ENCODE measurements around the gene LHFPL3.

Gene LHFPL3

DNA sequence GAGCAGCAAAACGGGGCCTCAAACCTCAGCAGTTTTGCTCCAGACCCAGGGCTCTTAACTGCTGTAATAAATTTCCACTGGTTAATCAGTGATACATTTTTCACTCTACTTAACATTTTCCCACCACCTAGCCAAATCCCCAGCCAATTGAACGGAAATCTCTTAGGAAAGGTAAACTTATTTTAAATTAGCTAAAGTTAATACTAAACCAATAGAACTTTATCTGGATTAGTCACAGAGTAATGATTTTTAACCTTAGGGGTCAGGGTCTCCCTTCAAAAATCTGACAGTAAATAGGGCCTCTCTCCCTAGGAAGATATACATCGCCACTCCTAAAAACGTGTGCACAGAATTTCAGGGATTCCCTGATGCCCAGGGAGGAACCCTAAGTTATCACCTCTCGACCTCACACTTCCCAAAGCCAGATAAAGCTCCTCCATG lies 598.2 kb downstream of the LHFPL3 start:
- Histone ChIP-seq H3K9ac (ENCODE audit: low read length) (no peak overlapping the region), H4K20me1 (ENCODE audit: insufficient read depth, low read length) (no peaks in the 10 kb centered on the region), H3K79me2 (ENCODE audit: insufficient read depth, low read length) (no peaks in the 10 kb centered on the region), H3K9me2 (ENCODE audit: low read depth, low read length) (no peaks in the 10 kb centered on the region), H3K9me3 (ENCODE audit: low read length) (no peaks in the 10 kb centered on the region), H3K36me3 (ENCODE audit: insufficient read depth, low read length) (no peaks in the 10 kb centered on the region), H3K4me2 (ENCODE audit: low read length) (no peak overlapping the region), H3K27ac (ENCODE audit: low read depth, low read length, poor library complexity, severe bottlenecking) (no peak overlapping the region), H3K4me1 (ENCODE audit: insufficient read depth, low read length, severe bottlenecking) (peaks cover 7% of the 10 kb centered on the region), H3K4me3 (ENCODE audit: low read depth, low read length, poor library complexity, severe bottlenecking) (no peak overlapping the region), H3F3A (ENCODE audit: insufficient read depth, low read length) (no peaks in the 10 kb centered on the region), H3K27me3 (ENCODE audit: insufficient read depth, low read length) (no peaks in the 10 kb centered on the region), H2AFZ (ENCODE audit: low read length) (no peak overlapping the region)
- TF ChIP-seq, protein P1, sequence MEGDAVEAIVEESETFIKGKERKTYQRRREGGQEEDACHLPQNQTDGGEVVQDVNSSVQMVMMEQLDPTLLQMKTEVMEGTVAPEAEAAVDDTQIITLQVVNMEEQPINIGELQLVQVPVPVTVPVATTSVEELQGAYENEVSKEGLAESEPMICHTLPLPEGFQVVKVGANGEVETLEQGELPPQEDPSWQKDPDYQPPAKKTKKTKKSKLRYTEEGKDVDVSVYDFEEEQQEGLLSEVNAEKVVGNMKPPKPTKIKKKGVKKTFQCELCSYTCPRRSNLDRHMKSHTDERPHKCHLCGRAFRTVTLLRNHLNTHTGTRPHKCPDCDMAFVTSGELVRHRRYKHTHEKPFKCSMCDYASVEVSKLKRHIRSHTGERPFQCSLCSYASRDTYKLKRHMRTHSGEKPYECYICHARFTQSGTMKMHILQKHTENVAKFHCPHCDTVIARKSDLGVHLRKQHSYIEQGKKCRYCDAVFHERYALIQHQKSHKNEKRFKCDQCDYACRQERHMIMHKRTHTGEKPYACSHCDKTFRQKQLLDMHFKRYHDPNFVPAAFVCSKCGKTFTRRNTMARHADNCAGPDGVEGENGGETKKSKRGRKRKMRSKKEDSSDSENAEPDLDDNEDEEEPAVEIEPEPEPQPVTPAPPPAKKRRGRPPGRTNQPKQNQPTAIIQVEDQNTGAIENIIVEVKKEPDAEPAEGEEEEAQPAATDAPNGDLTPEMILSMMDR (IDR thresholded peaks at IDR 0.05; ENCODE audit: low read length) = no peak
- TF ChIP-seq EZH2 (IDR thresholded peaks at IDR 0.05; ENCODE audit: borderline replicate concordance, low read length) = no peak

DNA sequence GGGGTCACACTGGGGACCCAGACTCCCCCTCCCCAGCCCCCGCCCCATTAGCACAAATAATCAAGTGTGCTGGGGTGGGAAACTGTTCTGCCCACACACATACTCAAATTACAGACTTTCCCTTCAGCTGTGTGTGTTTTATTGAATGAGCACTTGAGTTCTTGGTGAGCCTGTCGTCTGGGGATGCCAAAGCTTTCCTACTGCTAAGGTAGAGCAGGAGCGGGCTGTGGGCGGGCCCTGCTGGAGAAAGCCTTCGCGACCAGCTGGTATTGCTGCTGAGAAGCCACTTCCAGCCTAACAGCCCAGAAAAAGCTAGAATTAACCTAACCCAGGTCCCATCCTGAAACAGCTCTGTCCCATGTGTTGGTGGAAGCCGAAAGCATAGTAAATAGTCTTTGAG lies 598.7 kb downstream of the LHFPL3 start:
- TF ChIP-seq, protein P1 (IDR thresholded peaks at IDR 0.05; ENCODE audit: low read length) = no peak
- no peak for TF ChIP-seq EZH2 (IDR thresholded peaks at IDR 0.05; ENCODE audit: borderline replicate concordance, low read length)
- H3K79me2 ChIP-seq (ENCODE audit: insufficient read depth, low read length) = no peaks in the 10 kb centered on the region
- H3K4me3 ChIP-seq (ENCODE audit: low read depth, low read length, poor library complexity, severe bottlenecking) = no peak overlapping the region
- no peaks in the 10 kb centered on the region for H3K36me3 ChIP-seq (ENCODE audit: insufficient read depth, low read length)
- no peak overlapping the region for H2AFZ ChIP-seq (ENCODE audit: low read length)
- H3K27me3 ChIP-seq (ENCODE audit: insufficient read depth, low read length) = no peaks in the 10 kb centered on the region
- H3K9ac ChIP-seq (ENCODE audit: low read length) = no peak overlapping the region
- no peaks in the 10 kb centered on the region for H4K20me1 ChIP-seq (ENCODE audit: insufficient read depth, low read length)
- H3K9me3 ChIP-seq (ENCODE audit: low read length) = no peaks in the 10 kb centered on the region
- H3K4me1 ChIP-seq (ENCODE audit: insufficient read depth, low read length, severe bottlenecking) = peaks cover 10% of the 10 kb centered on the region
- H3K4me2 ChIP-seq (ENCODE audit: low read length) = no peak overlapping the region
- no peak overlapping the region for H3K27ac ChIP-seq (ENCODE audit: low read depth, low read length, poor library complexity, severe bottlenecking)
- H3F3A ChIP-seq (ENCODE audit: insufficient read depth, low read length) = no peaks in the 10 kb centered on the region
- H3K9me2 ChIP-seq (ENCODE audit: low read depth, low read length) = no peaks in the 10 kb centered on the region

DNA sequence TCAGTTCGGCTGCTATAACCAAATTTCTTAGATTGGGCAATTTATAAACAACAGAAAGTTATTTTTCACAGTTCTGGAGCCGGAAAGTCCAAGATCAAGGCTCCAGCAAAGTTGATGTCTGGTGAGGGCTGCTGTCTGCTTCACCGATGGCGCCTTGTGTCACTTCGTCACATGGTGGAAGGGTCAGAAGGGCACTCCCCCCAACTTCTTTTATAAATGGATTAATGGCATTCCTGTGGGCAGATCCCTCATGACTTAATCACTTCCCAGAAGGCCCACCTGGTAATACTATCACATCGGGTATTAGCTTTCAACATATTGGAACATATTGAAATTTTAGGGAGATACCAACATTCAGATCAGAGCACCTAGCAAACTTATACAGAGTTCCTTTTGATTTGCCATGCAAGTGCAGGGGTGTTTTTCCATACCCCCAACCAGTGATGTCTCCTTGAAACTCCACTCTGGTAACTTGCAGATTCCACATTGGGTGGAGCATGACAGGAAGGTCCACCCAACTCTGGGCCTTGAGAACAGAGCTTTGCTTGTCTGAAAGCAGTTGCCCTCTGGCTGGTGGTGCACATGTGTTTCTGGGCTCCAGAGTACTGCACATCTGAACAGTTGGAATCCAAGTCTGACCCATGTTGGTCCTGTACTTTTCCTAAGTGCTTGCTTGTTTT lies 600.5 kb downstream of the LHFPL3 start:
- Histone ChIP-seq H3K27me3 (ENCODE audit: insufficient read depth, low read length) (no peaks in the 10 kb centered on the region), H3K4me3 (ENCODE audit: low read depth, low read length, poor library complexity, severe bottlenecking) (no peak overlapping the region), H3K36me3 (ENCODE audit: insufficient read depth, low read length) (no peaks in the 10 kb centered on the region), H4K20me1 (ENCODE audit: insufficient read depth, low read length) (no peaks in the 10 kb centered on the region), H3K9me2 (ENCODE audit: low read depth, low read length) (no peaks in the 10 kb centered on the region), H3K9ac (ENCODE audit: low read length) (no peak overlapping the region), H3K4me1 (ENCODE audit: insufficient read depth, low read length, severe bottlenecking) (peaks cover 20% of the 10 kb centered on the region), H3K79me2 (ENCODE audit: insufficient read depth, low read length) (no peaks in the 10 kb centered on the region), H3K9me3 (ENCODE audit: low read length) (no peaks in the 10 kb centered on the region), H3K4me2 (ENCODE audit: low read length) (no peak overlapping the region), H2AFZ (ENCODE audit: low read length) (no peak overlapping the region), H3F3A (ENCODE audit: insufficient read depth, low read length) (no peaks in the 10 kb centered on the region), H3K27ac (ENCODE audit: low read depth, low read length, poor library complexity, severe bottlenecking) (no peak overlapping the region)
- TF ChIP-seq, protein P1 (IDR thresholded peaks at IDR 0.05; ENCODE audit: low read length) = no peak
- TF ChIP-seq EZH2 (IDR thresholded peaks at IDR 0.05; ENCODE audit: borderline replicate concordance, low read length) = no peak

Data from OCI-LY1 (cell line).